GM12878 (cell line): ENCODE measurements around the gene GAMT. TPM values are rescaled to one million over a fixed set of nuclear protein-coding genes. Genes with fewer than 3 reads are reported as not detected.
A peak's percentile ranks its signal among the peaks of the same experiment; 100 is the strongest.

Experiments used
- CBX3 ChIP-seq: fragments of 200-600 bp; sonication (generic); IDR thresholded peaks from 2 replicates; pipeline ENCODE4 v1.6.1; 2016; ENCODE audit warnings: low read depth, borderline replicate concordance
- EP300 ChIP-seq, 2 experiments: fragments of 150-350 bp in 1 of 2; IDR thresholded peaks; 2 replicates each; pipeline ENCODE4 v1.6.1; 2011 to 2012; ENCODE audit warnings: low read depth in 2 of 2, low read length in 2 of 2, borderline replicate concordance in 1 of 2, improper control_type of control experiment in 1 of 2, inconsistent platforms in 1 of 2; ENCODE audit not compliant: control insufficient read depth in 1 of 2
- HDAC2 ChIP-seq: fragments of 200-600 bp; sonication (generic); IDR thresholded peaks from 2 replicates; pipeline ENCODE4 v1.6.1; 2017
- PAX5 ChIP-seq: IDR thresholded peaks from 2 replicates; pipeline ENCODE4 v1.6.1; 2011; ENCODE audit warnings: low read depth, low read length, borderline replicate concordance
- RCOR1 ChIP-seq: conservative IDR thresholded peaks from 2 replicates; pipeline ENCODE4 v1.6.1; 2012; ENCODE audit warnings: low read depth, low read length, improper control_type of control experiment
- SREBF1 ChIP-seq: IDR thresholded peaks from 2 replicates; pipeline ENCODE4 v1.6.1; 2012; ENCODE audit warnings: mild to moderate bottlenecking, low read length
- TAF1 ChIP-seq: IDR thresholded peaks from 2 replicates; pipeline ENCODE4 v1.6.1; 2011; ENCODE audit warnings: mild to moderate bottlenecking, low read depth, low read length, borderline replicate concordance
- ZNF384 ChIP-seq: IDR thresholded peaks from 2 replicates; pipeline ENCODE4 v1.6.1; 2012; ENCODE audit warnings: low read depth, mild to moderate bottlenecking, low read length, improper control_type of control experiment, borderline replicate concordance
- polyA plus RNA-seq, 11 experiments: library from polyadenylated mRNA; depleted of rRNA in 4 of 11; unstranded in 6 of 11; stranded (reverse) in 5 of 11; fragments of >200 nt; fragmentation: Nextera tagmentation in 4 of 11; fragmentation: Illumina TruSeq in 1 of 11; extraction: Ambion mirVana in 4 of 11; extraction: Trizol in 1 of 11; gene quantifications; 1 replicate in 1 of 11; 2 replicates in 10 of 11; pipeline versions ENCODE4 v1.2.1 to v1.2.3, GENCODE V29; 2011 to 2016; ENCODE audit warnings: inconsistent platforms in 2 of 11, missing spikeins in 2 of 11, low read depth in 1 of 11
- total RNA-seq, 4 experiments: library from RNA; depleted of rRNA in 3 of 4; stranded (reverse); fragments of >200 nt in 3 of 4; fragmentation: Illumina TruSeq in 1 of 4; extraction: Trizol in 1 of 4; gene quantifications; 2 replicates each; pipeline versions ENCODE4 v1.2.1 to v1.2.3, GENCODE V29; 2013 to 2021
- TF ChIP-seq, protein P1 (sequence below), 3 experiments: IDR thresholded peaks in 2 of 3; conservative IDR thresholded peaks in 1 of 3; 2 replicates each; pipeline ENCODE4 v1.5.1; 2011; ENCODE audit warnings: low read depth in 3 of 3, low read length in 3 of 3, mild to moderate bottlenecking in 3 of 3, control low read depth in 2 of 3, moderate library complexity in 2 of 3, inconsistent platforms in 1 of 3, mixed read lengths in 1 of 3; ENCODE audit not compliant: control insufficient read depth in 2 of 3, insufficient read depth in 1 of 3; ENCODE audit errors: extremely low read depth in 1 of 3
- TF ChIP-seq, protein P2 (sequence below): fragments of 450-650 bp; IDR thresholded peaks from 2 replicates; pipeline ENCODE4 v1.6.1; 2017; ENCODE audit warnings: mild to moderate bottlenecking, moderate library complexity
- TF ChIP-seq, protein P3 (sequence below): fragments of 450-650 bp; IDR thresholded peaks from 2 replicates; pipeline ENCODE4 v1.6.1; 2017; ENCODE audit warnings: mild to moderate bottlenecking, moderate library complexity
- TF ChIP-seq, protein P4 (sequence below): fragments of 450-650 bp; IDR thresholded peaks from 2 replicates; pipeline ENCODE4 v1.6.1; 2017; ENCODE audit warnings: antibody characterized with exemption, mild to moderate bottlenecking, moderate library complexity

The GAMT gene
- total and polyA plus RNA-seq, 10 of the 15 experiments (the other 5 are each of a cell fraction or from before 2014, with no cell fraction given) = 1.6 to 131 (median 38.8) TPM

DNA sequence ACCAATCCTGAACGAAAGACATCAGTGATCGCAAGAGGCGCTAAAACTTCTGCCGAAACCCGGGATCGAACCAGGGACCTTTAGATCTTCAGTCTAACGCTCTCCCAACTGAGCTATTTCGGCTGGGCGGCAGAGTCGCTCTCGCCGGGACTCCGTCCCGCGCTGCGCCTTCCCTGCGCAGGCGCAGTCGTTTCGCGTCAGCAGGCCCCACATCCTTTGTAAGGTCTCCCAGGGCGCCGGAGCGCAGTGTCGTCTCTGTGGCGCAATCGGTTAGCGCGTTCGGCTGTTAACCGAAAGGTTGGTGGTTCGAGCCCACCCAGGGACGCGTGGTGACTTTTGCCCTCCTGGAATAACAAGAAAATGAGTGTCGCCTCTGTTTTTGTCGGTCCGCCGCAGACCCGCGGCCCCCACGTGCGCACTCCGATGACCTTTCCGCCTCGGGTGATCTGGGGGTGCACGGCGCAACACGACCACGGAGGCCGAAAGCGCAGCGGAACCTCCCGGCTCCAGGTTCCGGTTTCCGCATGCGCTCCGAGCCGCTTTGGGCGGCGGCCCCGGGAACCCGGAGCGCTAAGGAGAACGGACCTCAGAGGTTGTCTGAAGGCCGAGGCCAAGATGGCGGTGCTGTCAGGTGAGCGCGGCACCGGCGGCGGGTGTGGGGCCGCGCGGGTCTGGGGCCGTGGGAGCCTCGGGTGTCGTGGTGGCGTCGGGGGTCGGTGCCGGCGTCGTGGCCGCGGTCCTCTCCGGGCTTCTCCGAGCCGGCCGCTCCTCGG, 17.8 kb downstream of the GAMT start, which contains the start of gene NDUFS7 (continued):
- TF ChIP-seq, protein P1, sequence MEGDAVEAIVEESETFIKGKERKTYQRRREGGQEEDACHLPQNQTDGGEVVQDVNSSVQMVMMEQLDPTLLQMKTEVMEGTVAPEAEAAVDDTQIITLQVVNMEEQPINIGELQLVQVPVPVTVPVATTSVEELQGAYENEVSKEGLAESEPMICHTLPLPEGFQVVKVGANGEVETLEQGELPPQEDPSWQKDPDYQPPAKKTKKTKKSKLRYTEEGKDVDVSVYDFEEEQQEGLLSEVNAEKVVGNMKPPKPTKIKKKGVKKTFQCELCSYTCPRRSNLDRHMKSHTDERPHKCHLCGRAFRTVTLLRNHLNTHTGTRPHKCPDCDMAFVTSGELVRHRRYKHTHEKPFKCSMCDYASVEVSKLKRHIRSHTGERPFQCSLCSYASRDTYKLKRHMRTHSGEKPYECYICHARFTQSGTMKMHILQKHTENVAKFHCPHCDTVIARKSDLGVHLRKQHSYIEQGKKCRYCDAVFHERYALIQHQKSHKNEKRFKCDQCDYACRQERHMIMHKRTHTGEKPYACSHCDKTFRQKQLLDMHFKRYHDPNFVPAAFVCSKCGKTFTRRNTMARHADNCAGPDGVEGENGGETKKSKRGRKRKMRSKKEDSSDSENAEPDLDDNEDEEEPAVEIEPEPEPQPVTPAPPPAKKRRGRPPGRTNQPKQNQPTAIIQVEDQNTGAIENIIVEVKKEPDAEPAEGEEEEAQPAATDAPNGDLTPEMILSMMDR (IDR thresholded peaks at IDR 0.05 in 2 of 3, conservative IDR thresholded peaks at IDR 0.05 in 1 of 3; ENCODE audit: control insufficient read depth in 2 of 3, extremely low read depth in 1 of 3, insufficient read depth in 1 of 3, low read depth in 3 of 3, low read length in 3 of 3) = 0 out of 6 replicates have a peak, but pooled peaks of 1 of the 3 experiments have one; percentile 23
- TF ChIP-seq, protein P2, sequence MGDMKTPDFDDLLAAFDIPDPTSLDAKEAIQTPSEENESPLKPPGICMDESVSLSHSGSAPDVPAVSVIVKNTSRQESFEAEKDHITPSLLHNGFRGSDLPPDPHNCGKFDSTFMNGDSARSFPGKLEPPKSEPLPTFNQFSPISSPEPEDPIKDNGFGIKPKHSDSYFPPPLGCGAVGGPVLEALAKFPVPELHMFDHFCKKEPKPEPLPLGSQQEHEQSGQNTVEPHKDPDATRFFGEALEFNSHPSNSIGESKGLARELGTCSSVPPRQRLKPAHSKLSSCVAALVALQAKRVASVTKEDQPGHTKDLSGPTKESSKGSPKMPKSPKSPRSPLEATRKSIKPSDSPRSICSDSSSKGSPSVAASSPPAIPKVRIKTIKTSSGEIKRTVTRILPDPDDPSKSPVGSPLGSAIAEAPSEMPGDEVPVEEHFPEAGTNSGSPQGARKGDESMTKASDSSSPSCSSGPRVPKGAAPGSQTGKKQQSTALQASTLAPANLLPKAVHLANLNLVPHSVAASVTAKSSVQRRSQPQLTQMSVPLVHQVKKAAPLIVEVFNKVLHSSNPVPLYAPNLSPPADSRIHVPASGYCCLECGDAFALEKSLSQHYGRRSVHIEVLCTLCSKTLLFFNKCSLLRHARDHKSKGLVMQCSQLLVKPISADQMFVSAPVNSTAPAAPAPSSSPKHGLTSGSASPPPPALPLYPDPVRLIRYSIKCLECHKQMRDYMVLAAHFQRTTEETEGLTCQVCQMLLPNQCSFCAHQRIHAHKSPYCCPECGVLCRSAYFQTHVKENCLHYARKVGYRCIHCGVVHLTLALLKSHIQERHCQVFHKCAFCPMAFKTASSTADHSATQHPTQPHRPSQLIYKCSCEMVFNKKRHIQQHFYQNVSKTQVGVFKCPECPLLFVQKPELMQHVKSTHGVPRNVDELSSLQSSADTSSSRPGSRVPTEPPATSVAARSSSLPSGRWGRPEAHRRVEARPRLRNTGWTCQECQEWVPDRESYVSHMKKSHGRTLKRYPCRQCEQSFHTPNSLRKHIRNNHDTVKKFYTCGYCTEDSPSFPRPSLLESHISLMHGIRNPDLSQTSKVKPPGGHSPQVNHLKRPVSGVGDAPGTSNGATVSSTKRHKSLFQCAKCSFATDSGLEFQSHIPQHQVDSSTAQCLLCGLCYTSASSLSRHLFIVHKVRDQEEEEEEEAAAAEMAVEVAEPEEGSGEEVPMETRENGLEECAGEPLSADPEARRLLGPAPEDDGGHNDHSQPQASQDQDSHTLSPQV = peak; percentile 73
- TF ChIP-seq, protein P3, sequence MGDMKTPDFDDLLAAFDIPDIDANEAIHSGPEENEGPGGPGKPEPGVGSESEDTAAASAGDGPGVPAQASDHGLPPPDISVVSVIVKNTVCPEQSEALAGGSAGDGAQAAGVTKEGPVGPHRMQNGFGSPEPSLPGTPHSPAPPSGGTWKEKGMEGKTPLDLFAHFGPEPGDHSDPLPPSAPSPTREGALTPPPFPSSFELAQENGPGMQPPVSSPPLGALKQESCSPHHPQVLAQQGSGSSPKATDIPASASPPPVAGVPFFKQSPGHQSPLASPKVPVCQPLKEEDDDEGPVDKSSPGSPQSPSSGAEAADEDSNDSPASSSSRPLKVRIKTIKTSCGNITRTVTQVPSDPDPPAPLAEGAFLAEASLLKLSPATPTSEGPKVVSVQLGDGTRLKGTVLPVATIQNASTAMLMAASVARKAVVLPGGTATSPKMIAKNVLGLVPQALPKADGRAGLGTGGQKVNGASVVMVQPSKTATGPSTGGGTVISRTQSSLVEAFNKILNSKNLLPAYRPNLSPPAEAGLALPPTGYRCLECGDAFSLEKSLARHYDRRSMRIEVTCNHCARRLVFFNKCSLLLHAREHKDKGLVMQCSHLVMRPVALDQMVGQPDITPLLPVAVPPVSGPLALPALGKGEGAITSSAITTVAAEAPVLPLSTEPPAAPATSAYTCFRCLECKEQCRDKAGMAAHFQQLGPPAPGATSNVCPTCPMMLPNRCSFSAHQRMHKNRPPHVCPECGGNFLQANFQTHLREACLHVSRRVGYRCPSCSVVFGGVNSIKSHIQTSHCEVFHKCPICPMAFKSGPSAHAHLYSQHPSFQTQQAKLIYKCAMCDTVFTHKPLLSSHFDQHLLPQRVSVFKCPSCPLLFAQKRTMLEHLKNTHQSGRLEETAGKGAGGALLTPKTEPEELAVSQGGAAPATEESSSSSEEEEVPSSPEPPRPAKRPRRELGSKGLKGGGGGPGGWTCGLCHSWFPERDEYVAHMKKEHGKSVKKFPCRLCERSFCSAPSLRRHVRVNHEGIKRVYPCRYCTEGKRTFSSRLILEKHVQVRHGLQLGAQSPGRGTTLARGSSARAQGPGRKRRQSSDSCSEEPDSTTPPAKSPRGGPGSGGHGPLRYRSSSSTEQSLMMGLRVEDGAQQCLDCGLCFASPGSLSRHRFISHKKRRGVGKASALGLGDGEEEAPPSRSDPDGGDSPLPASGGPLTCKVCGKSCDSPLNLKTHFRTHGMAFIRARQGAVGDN = peak; percentile 67
- peak; percentile 56; the same call in 1 of the 2 replicates for TF ChIP-seq PAX5
- TF ChIP-seq HDAC2 = peak; percentile 49; the same call in 1 of the 2 replicates
- TF ChIP-seq RCOR1 = peak; percentile 95
- peak in 1 of 2 experiments; percentile 9; a peak in 1 of 4 replicates for TF ChIP-seq EP300 (IDR thresholded peaks at IDR 0.05; ENCODE audit: borderline replicate concordance in 1 of 2, control insufficient read depth in 1 of 2, low read depth in 2 of 2, low read length in 2 of 2)
- peak; percentile 92; the same call in 1 of the 2 replicates for TF ChIP-seq TAF1
- TF ChIP-seq SREBF1 = peak; percentile 65
- TF ChIP-seq, protein P4, sequence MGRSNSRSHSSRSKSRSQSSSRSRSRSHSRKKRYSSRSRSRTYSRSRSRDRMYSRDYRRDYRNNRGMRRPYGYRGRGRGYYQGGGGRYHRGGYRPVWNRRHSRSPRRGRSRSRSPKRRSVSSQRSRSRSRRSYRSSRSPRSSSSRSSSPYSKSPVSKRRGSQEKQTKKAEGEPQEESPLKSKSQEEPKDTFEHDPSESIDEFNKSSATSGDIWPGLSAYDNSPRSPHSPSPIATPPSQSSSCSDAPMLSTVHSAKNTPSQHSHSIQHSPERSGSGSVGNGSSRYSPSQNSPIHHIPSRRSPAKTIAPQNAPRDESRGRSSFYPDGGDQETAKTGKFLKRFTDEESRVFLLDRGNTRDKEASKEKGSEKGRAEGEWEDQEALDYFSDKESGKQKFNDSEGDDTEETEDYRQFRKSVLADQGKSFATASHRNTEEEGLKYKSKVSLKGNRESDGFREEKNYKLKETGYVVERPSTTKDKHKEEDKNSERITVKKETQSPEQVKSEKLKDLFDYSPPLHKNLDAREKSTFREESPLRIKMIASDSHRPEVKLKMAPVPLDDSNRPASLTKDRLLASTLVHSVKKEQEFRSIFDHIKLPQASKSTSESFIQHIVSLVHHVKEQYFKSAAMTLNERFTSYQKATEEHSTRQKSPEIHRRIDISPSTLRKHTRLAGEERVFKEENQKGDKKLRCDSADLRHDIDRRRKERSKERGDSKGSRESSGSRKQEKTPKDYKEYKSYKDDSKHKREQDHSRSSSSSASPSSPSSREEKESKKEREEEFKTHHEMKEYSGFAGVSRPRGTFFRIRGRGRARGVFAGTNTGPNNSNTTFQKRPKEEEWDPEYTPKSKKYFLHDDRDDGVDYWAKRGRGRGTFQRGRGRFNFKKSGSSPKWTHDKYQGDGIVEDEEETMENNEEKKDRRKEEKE = 0 out of 2 replicates have a peak, but pooled peaks have one; percentile 23
- no peak; the same call in 1 of the 2 replicates for TF ChIP-seq ZNF384
- no peak for TF ChIP-seq CBX3
